ENCODE measurements around the gene IMPA2.

GRCh38 chr18:11989174-11989573, 7.9 kb downstream of the IMPA2 start:
- TF ChIP-seq MBD4 (IDR thresholded peaks at IDR 0.05; ENCODE audit: borderline replicate concordance, low read length) (no peak), RNF219 (CRISPR knock-in tag; IDR thresholded peaks at IDR 0.05) (no peak), TAF1 (CRISPR knock-in tag; IDR thresholded peaks at IDR 0.05) (no peak), HMG20A (CRISPR knock-in tag; IDR thresholded peaks at IDR 0.05; ENCODE audit: borderline replicate concordance) (no peak), MAX (IDR thresholded peaks at IDR 0.05) (no peak)

Measured in HepG2 (cell line).